Uterus (tissue), 2 donors: Measurements from ENCODE around the gene ADGRA3.

Experiments used
- CTCF ChIP-seq, 4 experiments: fragments of 200-600 bp in 2 of 4; fragments of 450-650 bp in 2 of 4; sonication (generic) in 2 of 4; IDR thresholded peaks; one replicate each; pipeline ENCODE4 v1.5.1; 2016 to 2019; ENCODE audit warnings: antibody characterized with exemption in 4 of 4, mild to moderate bottlenecking in 2 of 4, moderate library complexity in 1 of 4
- POLR2A ChIP-seq, 2 donors: fragments of 450-650 bp; IDR thresholded peaks; one replicate each; pipeline ENCODE4 v1.6.1; 2016; ENCODE audit warnings: antibody characterized with exemption in 2 of 2, mild to moderate bottlenecking in 1 of 2, moderate library complexity in 1 of 2

DNA sequence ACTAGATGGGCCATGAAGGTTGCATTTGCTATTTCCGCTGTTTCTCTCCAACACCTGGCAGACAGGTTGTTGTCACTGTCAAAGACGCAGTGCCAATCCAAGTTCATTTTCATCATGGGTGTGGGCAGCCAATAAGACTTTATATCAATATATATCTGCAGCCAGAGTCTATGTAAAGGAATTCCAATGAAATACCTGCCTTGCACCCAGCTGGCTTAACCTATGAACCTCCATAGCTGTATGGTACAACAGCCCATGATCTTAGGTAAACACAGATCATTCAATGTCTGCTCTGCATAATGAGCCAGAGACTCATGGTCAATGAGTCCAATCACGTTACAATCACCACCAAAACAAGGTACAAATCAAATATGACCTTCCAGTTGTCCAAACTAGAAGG is 37.7 kb upstream of the ADGRA3 start:
- no peak for TF ChIP-seq CTCF (IDR thresholded peaks at IDR 0.05)
- no peak for TF ChIP-seq POLR2A (IDR thresholded peaks at IDR 0.05)
